ENCODE measurements around the gene TBC1D4. TPM values are rescaled to one million over a fixed set of nuclear protein-coding genes. Genes with fewer than 3 reads are reported as not detected.

TBC1D4 gene
- polyA plus RNA-seq, 1 donor from 2014 or later = 3.9 TPM

DNA sequence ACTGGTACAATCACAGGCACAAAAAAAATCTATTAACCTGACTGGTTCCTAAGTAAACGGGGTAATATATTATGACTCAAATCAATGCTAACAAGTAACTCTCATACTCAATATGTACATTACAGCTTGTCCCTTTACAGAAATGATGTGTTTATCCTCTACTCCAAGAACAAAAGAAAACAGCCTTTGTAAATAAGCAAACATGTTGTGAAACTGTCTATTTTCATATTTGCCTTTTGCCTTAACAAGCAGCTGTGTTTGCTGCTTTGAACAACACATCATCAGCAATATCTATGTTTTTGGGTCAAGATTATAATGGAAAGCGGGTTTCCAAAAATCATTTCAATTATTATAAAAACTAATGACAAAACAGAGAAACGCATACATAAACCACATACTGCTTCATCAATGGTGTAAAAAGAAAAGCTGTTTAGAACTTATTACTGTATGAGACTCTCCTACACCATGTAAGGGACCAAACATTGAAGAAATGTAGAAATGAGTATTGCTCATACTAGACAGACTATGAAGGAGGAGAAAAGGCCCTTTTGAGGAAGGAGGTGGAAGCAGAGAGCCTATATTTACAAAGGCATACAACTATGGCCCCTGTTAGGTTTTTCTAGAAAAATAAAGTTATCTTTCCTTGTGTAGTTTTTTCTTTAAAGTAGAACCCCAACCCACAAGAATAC is 14.8 kb downstream of the TBC1D4 start:
- TF ChIP-seq, protein P1, sequence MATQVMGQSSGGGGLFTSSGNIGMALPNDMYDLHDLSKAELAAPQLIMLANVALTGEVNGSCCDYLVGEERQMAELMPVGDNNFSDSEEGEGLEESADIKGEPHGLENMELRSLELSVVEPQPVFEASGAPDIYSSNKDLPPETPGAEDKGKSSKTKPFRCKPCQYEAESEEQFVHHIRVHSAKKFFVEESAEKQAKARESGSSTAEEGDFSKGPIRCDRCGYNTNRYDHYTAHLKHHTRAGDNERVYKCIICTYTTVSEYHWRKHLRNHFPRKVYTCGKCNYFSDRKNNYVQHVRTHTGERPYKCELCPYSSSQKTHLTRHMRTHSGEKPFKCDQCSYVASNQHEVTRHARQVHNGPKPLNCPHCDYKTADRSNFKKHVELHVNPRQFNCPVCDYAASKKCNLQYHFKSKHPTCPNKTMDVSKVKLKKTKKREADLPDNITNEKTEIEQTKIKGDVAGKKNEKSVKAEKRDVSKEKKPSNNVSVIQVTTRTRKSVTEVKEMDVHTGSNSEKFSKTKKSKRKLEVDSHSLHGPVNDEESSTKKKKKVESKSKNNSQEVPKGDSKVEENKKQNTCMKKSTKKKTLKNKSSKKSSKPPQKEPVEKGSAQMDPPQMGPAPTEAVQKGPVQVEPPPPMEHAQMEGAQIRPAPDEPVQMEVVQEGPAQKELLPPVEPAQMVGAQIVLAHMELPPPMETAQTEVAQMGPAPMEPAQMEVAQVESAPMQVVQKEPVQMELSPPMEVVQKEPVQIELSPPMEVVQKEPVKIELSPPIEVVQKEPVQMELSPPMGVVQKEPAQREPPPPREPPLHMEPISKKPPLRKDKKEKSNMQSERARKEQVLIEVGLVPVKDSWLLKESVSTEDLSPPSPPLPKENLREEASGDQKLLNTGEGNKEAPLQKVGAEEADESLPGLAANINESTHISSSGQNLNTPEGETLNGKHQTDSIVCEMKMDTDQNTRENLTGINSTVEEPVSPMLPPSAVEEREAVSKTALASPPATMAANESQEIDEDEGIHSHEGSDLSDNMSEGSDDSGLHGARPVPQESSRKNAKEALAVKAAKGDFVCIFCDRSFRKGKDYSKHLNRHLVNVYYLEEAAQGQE (IDR thresholded peaks at IDR 0.05; ENCODE audit: borderline replicate concordance) = no peak
- no peak for TF ChIP-seq MXI1 (conservative IDR thresholded peaks at IDR 0.05; ENCODE audit: poor library complexity, severe bottlenecking)
- Histone ChIP-seq H3K4me3 (ENCODE audit: low read length) (no peak overlapping the region), H3K27me3 (ENCODE audit: insufficient read depth, low read depth, low read length) (no peaks in the 10 kb centered on the region), H3K9ac (ENCODE audit: low read length) (no peak overlapping the region), H3K79me2 (replicated peaks; ENCODE audit: insufficient read depth, low read length) (no peaks in the 10 kb centered on the region), H3K4me2 (ENCODE audit: low read length) (no peak overlapping the region), H3K9me2 (ENCODE audit: insufficient read depth, low read length) (no peaks in the 10 kb centered on the region), H3F3A (ENCODE audit: insufficient read depth, low read length, poor library complexity, severe bottlenecking) (no peaks in the 10 kb centered on the region), H3K9me3 (ENCODE audit: low read length) (no peaks in the 10 kb centered on the region), H2AFZ (ENCODE audit: low read depth, low read length) (no peak overlapping the region), H3K27ac (ENCODE audit: low read length) (no peak overlapping the region), H3K36me3 (ENCODE audit: insufficient read depth, low read length) (no peaks in the 10 kb centered on the region), H4K20me1 (ENCODE audit: insufficient read depth) (no peaks in the 10 kb centered on the region)

DNA sequence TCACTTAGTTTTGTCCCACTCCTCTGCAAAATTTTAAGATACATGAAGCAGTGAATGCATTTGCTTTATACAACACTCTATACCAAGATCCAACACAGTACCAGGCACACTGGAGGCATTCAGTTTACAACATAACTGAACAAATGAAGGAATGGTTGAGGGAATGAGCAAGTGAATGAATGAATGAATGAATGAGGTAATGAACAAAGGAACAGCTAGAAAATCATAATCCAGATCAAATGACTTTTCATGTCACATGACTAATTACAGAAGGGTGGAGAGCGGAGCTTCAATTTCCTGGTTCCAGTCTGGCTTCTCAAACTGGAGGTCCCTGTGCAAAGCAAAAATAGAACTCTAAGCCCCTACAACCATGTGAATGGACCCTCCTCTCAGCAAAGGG is 16.7 kb downstream of the TBC1D4 start:
- Histone ChIP-seq H3K9me3 (ENCODE audit: low read length) (no peaks in the 10 kb centered on the region), H3K36me3 (ENCODE audit: insufficient read depth, low read length) (no peaks in the 10 kb centered on the region), H2AFZ (ENCODE audit: low read depth, low read length) (no peak overlapping the region), H3K4me2 (ENCODE audit: low read length) (no peak overlapping the region), H3K27me3 (ENCODE audit: insufficient read depth, low read depth, low read length) (no peaks in the 10 kb centered on the region), H3K79me2 (replicated peaks; ENCODE audit: insufficient read depth, low read length) (no peaks in the 10 kb centered on the region), H3K9me2 (ENCODE audit: insufficient read depth, low read length) (peaks cover 3% of the 10 kb centered on the region), H4K20me1 (ENCODE audit: insufficient read depth) (no peaks in the 10 kb centered on the region), H3F3A (ENCODE audit: insufficient read depth, low read length, poor library complexity, severe bottlenecking) (no peaks in the 10 kb centered on the region), H3K4me3 (ENCODE audit: low read length) (no peak overlapping the region), H3K27ac (ENCODE audit: low read length) (no peak overlapping the region), H3K9ac (ENCODE audit: low read length) (no peak overlapping the region)
- no peak for TF ChIP-seq EZH2 (IDR thresholded peaks at IDR 0.05; ENCODE audit: borderline replicate concordance, insufficient read depth, low read length, poor library complexity, severe bottlenecking)

DNA sequence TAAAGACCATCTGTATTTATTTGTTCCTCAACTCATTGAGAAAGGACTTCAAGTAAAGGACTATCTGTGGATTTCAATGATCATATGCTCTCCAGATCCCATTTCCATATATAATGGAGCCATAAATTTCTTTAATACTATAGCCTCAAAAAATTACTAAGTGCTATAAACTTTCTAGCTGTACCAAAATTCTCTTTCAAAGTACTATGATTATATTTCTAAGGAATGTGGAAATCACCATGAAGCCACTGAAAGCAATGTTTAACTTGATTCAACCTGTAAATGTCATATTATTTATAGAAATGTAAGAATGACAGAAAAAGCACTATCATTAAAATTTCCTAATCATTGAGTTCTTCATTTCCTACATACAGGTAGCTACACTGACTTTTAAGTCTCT is 20.7 kb downstream of the TBC1D4 start:
- Histone ChIP-seq H3K9me3 (ENCODE audit: low read length) (no peaks in the 10 kb centered on the region), H3F3A (ENCODE audit: insufficient read depth, low read length, poor library complexity, severe bottlenecking) (no peaks in the 10 kb centered on the region), H3K36me3 (ENCODE audit: insufficient read depth, low read length) (no peaks in the 10 kb centered on the region), H3K4me2 (ENCODE audit: low read length) (no peak overlapping the region), H2AFZ (ENCODE audit: low read depth, low read length) (no peak overlapping the region), H3K27me3 (ENCODE audit: insufficient read depth, low read depth, low read length) (no peaks in the 10 kb centered on the region), H4K20me1 (ENCODE audit: insufficient read depth) (no peaks in the 10 kb centered on the region), H3K27ac (ENCODE audit: low read length) (no peak overlapping the region), H3K9me2 (ENCODE audit: insufficient read depth, low read length) (peaks cover 3% of the 10 kb centered on the region), H3K4me3 (ENCODE audit: low read length) (no peak overlapping the region), H3K79me2 (replicated peaks; ENCODE audit: insufficient read depth, low read length) (no peaks in the 10 kb centered on the region), H3K9ac (ENCODE audit: low read length) (no peak overlapping the region)
- no peak for TF ChIP-seq EZH2 (IDR thresholded peaks at IDR 0.05; ENCODE audit: borderline replicate concordance, insufficient read depth, low read length, poor library complexity, severe bottlenecking)
- no peak for TF ChIP-seq RAD21 (conservative IDR thresholded peaks at IDR 0.05)

DNA sequence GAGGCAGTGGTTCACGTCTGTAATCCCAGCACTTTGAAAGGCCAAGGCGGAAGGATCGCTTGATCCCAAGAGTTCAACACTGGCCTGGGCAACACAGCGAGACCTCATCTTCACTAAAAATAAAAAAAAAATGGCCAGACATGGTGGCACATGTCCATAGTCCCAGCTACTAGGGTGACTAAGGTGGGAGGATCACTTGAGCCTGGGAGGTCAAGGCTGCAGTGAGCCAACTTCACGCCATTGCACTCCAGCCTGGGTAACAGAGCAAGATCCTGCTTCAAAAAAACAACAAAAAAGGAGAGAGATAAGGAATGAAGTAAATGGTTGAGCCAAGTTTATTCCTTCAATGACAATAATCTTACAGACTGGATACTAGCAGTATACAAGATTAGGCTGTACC is 21.3 kb downstream of the TBC1D4 start:
- Histone ChIP-seq H3K36me3 (ENCODE audit: insufficient read depth, low read length) (no peaks in the 10 kb centered on the region), H3K79me2 (replicated peaks; ENCODE audit: insufficient read depth, low read length) (no peaks in the 10 kb centered on the region), H4K20me1 (ENCODE audit: insufficient read depth) (no peaks in the 10 kb centered on the region), H3K9me3 (ENCODE audit: low read length) (no peaks in the 10 kb centered on the region), H3K9ac (ENCODE audit: low read length) (no peak overlapping the region), H3K27me3 (ENCODE audit: insufficient read depth, low read depth, low read length) (no peaks in the 10 kb centered on the region), H3K4me2 (ENCODE audit: low read length) (no peak overlapping the region), H3K27ac (ENCODE audit: low read length) (no peak overlapping the region), H3K9me2 (ENCODE audit: insufficient read depth, low read length) (peaks cover 3% of the 10 kb centered on the region), H3K4me3 (ENCODE audit: low read length) (no peak overlapping the region), H3F3A (ENCODE audit: insufficient read depth, low read length, poor library complexity, severe bottlenecking) (no peaks in the 10 kb centered on the region), H2AFZ (ENCODE audit: low read depth, low read length) (no peak overlapping the region)
- TF ChIP-seq, protein P1 (IDR thresholded peaks at IDR 0.05; ENCODE audit: borderline replicate concordance) = no peak
- TF ChIP-seq POLR2AphosphoS5 (IDR thresholded peaks at IDR 0.05) (no peak), EZH2 (IDR thresholded peaks at IDR 0.05; ENCODE audit: borderline replicate concordance, insufficient read depth, low read length, poor library complexity, severe bottlenecking) (no peak), TAF1 (IDR thresholded peaks at IDR 0.05; ENCODE audit: low read depth) (no peak), EP300 (conservative IDR thresholded peaks at IDR 0.05; ENCODE audit: poor library complexity, severe bottlenecking) (no peak), RAD21 (conservative IDR thresholded peaks at IDR 0.05) (no peak), SMC3 (conservative IDR thresholded peaks at IDR 0.05; ENCODE audit: poor library complexity) (no peak)
